WTC11 (cell line): Measurements from ENCODE around the gene TDRKH. TPM values are rescaled to one million over a fixed set of nuclear protein-coding genes. Genes with fewer than 3 reads are reported as not detected.

Experiments
- ATAC-seq: fragments of 200-7000 bp; cut with Tn5 transposase; 2 replicates; pipeline ENCODE4 v1.10.0; 2021; ENCODE audit warnings: mild to moderate bottlenecking, moderate library complexity
- CTCF ChIA-PET: fragments of 300-600 bp; sonication (Branson Sonifier 250); formaldehyde crosslinking; loops from one replicate; lab custom pipeline; 2021; ENCODE audit warnings: antibody characterized with exemption; lab: Charles Lee
- POLR2A ChIA-PET: fragments of 350-600 bp; sonication (Branson Sonifier 250); formaldehyde crosslinking; loops from one replicate; lab custom pipeline; 2021; ENCODE audit warnings: antibody characterized with exemption; lab: Charles Lee
- DNase-seq: peaks from one replicate; pipeline ENCODE4 v3.0.0; 2021; ENCODE audit warnings: low spot score
- H3K27ac Mint-ChIP-seq: 2 replicates; pipeline ENCODE4 v1.8.0; 2021; ENCODE audit warnings: mixed read lengths
- H3K27me3 Mint-ChIP-seq: 2 replicates; pipeline ENCODE4 v1.8.0; 2021; ENCODE audit warnings: low read depth, mild to moderate bottlenecking, moderate library complexity, mixed read lengths
- H3K36me3 Mint-ChIP-seq: 2 replicates; pipeline ENCODE4 v1.8.0; 2021; ENCODE audit warnings: mixed read lengths
- H3K4me1 Mint-ChIP-seq: 2 replicates; pipeline ENCODE4 v1.8.0; 2022; ENCODE audit warnings: mixed read lengths
- H3K4me3 Mint-ChIP-seq: 2 replicates; pipeline ENCODE4 v1.8.0; 2021; ENCODE audit warnings: mild to moderate bottlenecking, moderate library complexity, mixed read lengths
- H3K9me3 Mint-ChIP-seq: 2 replicates; pipeline ENCODE4 v1.8.0; 2021; ENCODE audit warnings: mixed read lengths
- ATF1 ChIP-seq: sonication (generic); formaldehyde crosslinking; IDR thresholded peaks from 2 replicates; pipeline ENCODE4 v1.8.1; 2023; ENCODE audit warnings: mild to moderate bottlenecking, moderate library complexity, missing genetic modification reagents
- ATF2 ChIP-seq: sonication (generic); formaldehyde crosslinking; IDR thresholded peaks from 2 replicates; pipeline ENCODE4 v1.8.1; 2022; ENCODE audit warnings: low read depth, missing genetic modification reagents, borderline replicate concordance
- CREB1 ChIP-seq: sonication (generic); formaldehyde crosslinking; IDR thresholded peaks from 2 replicates; pipeline ENCODE4 v1.8.0; 2023; ENCODE audit warnings: mild to moderate bottlenecking, missing genetic modification reagents
- E2F4 ChIP-seq: sonication (generic); formaldehyde crosslinking; IDR thresholded peaks from 2 replicates; pipeline ENCODE4 v1.8.1; 2022; ENCODE audit warnings: low read depth, mild to moderate bottlenecking, moderate library complexity, missing genetic modification reagents, borderline replicate concordance
- EMX1 ChIP-seq: fragments of 250-450 bp; sonication (Bioruptor Pico); IDR thresholded peaks from 2 replicates; pipeline ENCODE4 v1.8.0; 2021; ENCODE audit warnings: mild to moderate bottlenecking
- FOXK1 ChIP-seq: sonication (generic); formaldehyde crosslinking; IDR thresholded peaks from 2 replicates; pipeline ENCODE4 v1.8.0; 2022; ENCODE audit warnings: mild to moderate bottlenecking, moderate library complexity, missing genetic modification reagents
- FOXP1 ChIP-seq: sonication (generic); formaldehyde crosslinking; IDR thresholded peaks from 2 replicates; pipeline ENCODE4 v1.8.0; 2022; ENCODE audit warnings: missing genetic modification reagents, mild to moderate bottlenecking, moderate library complexity, borderline replicate concordance
- GTF2I ChIP-seq: fragments of 250-450 bp; sonication (Bioruptor Pico); conservative IDR thresholded peaks from 2 replicates; pipeline ENCODE4 v1.4.0; 2021; ENCODE audit warnings: mild to moderate bottlenecking
- IRF2 ChIP-seq: sonication (generic); formaldehyde crosslinking; IDR thresholded peaks from 2 replicates; pipeline ENCODE4 v1.8.0; 2022; ENCODE audit warnings: low read depth, missing genetic modification reagents, borderline replicate concordance
- KAT7 ChIP-seq: sonication (generic); formaldehyde crosslinking; IDR thresholded peaks from 2 replicates; pipeline ENCODE4 v1.8.1; 2023; ENCODE audit warnings: missing genetic modification reagents, mild to moderate bottlenecking, borderline replicate concordance
- MYBL2 ChIP-seq: sonication (generic); formaldehyde crosslinking; IDR thresholded peaks from 2 replicates; pipeline ENCODE4 v1.8.1; 2023; ENCODE audit warnings: mild to moderate bottlenecking, moderate library complexity, missing genetic modification reagents
- NFATC4 ChIP-seq: fragments of 250-450 bp; sonication (Bioruptor Pico); IDR thresholded peaks from 2 replicates; pipeline ENCODE4 v1.9.0; 2021; ENCODE audit warnings: mild to moderate bottlenecking
- NFYB ChIP-seq: sonication (generic); formaldehyde crosslinking; conservative IDR thresholded peaks from 2 replicates; pipeline ENCODE4 v1.8.0; 2022; ENCODE audit warnings: low read depth, missing genetic modification reagents
- PREB ChIP-seq: sonication (generic); formaldehyde crosslinking; IDR thresholded peaks from 2 replicates; pipeline ENCODE4 v1.8.1; 2022; ENCODE audit warnings: mild to moderate bottlenecking, missing genetic modification reagents, moderate library complexity, borderline replicate concordance
- PRRX2 ChIP-seq: fragments of 250-450 bp; sonication (Bioruptor Pico); IDR thresholded peaks from 2 replicates; pipeline ENCODE4 v1.8.0; 2021; ENCODE audit warnings: mild to moderate bottlenecking
- RELA ChIP-seq: sonication (generic); formaldehyde crosslinking; IDR thresholded peaks from 2 replicates; pipeline ENCODE4 v1.8.1; 2022; ENCODE audit warnings: missing genetic modification reagents, mild to moderate bottlenecking, borderline replicate concordance
- RORB ChIP-seq: fragments of 250-450 bp; sonication (Bioruptor Pico); IDR thresholded peaks from 2 replicates; pipeline ENCODE4 v1.9.0; 2021; ENCODE audit warnings: mild to moderate bottlenecking
- TEAD1 ChIP-seq: sonication (generic); formaldehyde crosslinking; IDR thresholded peaks from 2 replicates; pipeline ENCODE4 v1.8.0; 2022; ENCODE audit warnings: mild to moderate bottlenecking, missing genetic modification reagents
- TEAD4 ChIP-seq: sonication (generic); formaldehyde crosslinking; IDR thresholded peaks from 2 replicates; pipeline ENCODE4 v1.8.0; 2022; ENCODE audit warnings: mild to moderate bottlenecking, missing genetic modification reagents
- ZNF121 ChIP-seq: sonication (generic); formaldehyde crosslinking; IDR thresholded peaks from 2 replicates; pipeline ENCODE4 v1.8.0; 2023; ENCODE audit warnings: missing genetic modification reagents
- ZNF232 ChIP-seq: sonication (generic); formaldehyde crosslinking; IDR thresholded peaks from 2 replicates; pipeline ENCODE4 v1.8.0; 2022; ENCODE audit warnings: mild to moderate bottlenecking, missing genetic modification reagents
- ZNF317 ChIP-seq: sonication (generic); formaldehyde crosslinking; IDR thresholded peaks from 2 replicates; pipeline ENCODE4 v1.8.1; 2023; ENCODE audit warnings: low read depth, mild to moderate bottlenecking, moderate library complexity, missing genetic modification reagents, borderline replicate concordance
- ZNF671 ChIP-seq: fragments of 250-450 bp; sonication (Bioruptor Pico); IDR thresholded peaks from 2 replicates; pipeline ENCODE4 v1.8.0; 2021; ENCODE audit warnings: mild to moderate bottlenecking
- total RNA-seq: library from RNA; stranded (reverse); gene quantifications from 3 replicates; pipeline ENCODE4 v1.2.3, GENCODE V29; 2021

TDRKH gene
- total RNA-seq, 1 experiment from 2014 or later: 21.8 TPM

GRCh38 chr1:151801846-151802245 lies 11.5 kb upstream of the TDRKH start:
- POLR2A ChIA-PET: interaction anchor here (1.5 kb wide), 1 partner anchor 39 kb away, joined by 3 read pairs; no protein-coding TSS in a partner anchor
- no peaks in the 10 kb centered on the region for H3K9me3 Mint-ChIP-seq

GRCh38 chr1:151801310-151801820 lies 11.1 kb upstream of the TDRKH start:
- ChIA-PET POLR2A (no interaction called here), CTCF (interaction anchor here (1.0 to 1.5 kb wide), 2 partner anchors 9 to 233 kb away, joined by 3 read pairs; no protein-coding TSS in a partner anchor)
- Mint-ChIP-seq H3K4me3 (no peak overlapping the region), H3K36me3 (no peaks in the 10 kb centered on the region), H3K27me3 (peaks cover 6% of the 10 kb centered on the region), H3K27ac (no peak overlapping the region), H3K9me3 (no peaks in the 10 kb centered on the region), H3K4me1 (peaks cover 14% of the 10 kb centered on the region)
- no peak for DNase-seq
- TF ChIP-seq IRF2 (CRISPR knock-in tag): no peak
- TF ChIP-seq RORB (CRISPR knock-in tag): no peak
- no peak for TF ChIP-seq FOXP1 (CRISPR knock-in tag)
- no peak for TF ChIP-seq NFYB (CRISPR knock-in tag)
- TF ChIP-seq KAT7 (CRISPR knock-in tag): no peak
- no peak for TF ChIP-seq ZNF121 (CRISPR knock-in tag)
- no peak for TF ChIP-seq GTF2I (CRISPR knock-in tag)
- no peak for TF ChIP-seq FOXK1 (CRISPR knock-in tag)
- TF ChIP-seq TEAD1 (CRISPR knock-in tag): no peak
- no peak for TF ChIP-seq ZNF232 (CRISPR knock-in tag)
- TF ChIP-seq MYBL2 (CRISPR knock-in tag): no peak
- TF ChIP-seq RELA (CRISPR knock-in tag): no peak
- no peak for TF ChIP-seq EMX1 (CRISPR knock-in tag)
- no peak for TF ChIP-seq ZNF317 (CRISPR knock-in tag)
- TF ChIP-seq E2F4 (CRISPR knock-in tag): no peak
- TF ChIP-seq PRRX2 (CRISPR knock-in tag): no peak
- ATAC-seq: no peak

More at GRCh38 chr1:151801846-151802245, 11.5 kb upstream of the TDRKH start:
- CTCF ChIA-PET: interaction anchor here (1.0 to 1.5 kb wide), 2 partner anchors 9 to 233 kb away, joined by 3 read pairs; no protein-coding TSS in a partner anchor
- TF ChIP-seq FOXK1 (CRISPR knock-in tag): no peak
- no peak for TF ChIP-seq PREB (CRISPR knock-in tag)
- TF ChIP-seq ATF1 (CRISPR knock-in tag): no peak
- TF ChIP-seq CREB1: no peak
- no peak for TF ChIP-seq NFATC4 (CRISPR knock-in tag)
- no peak for TF ChIP-seq TEAD4 (CRISPR knock-in tag)
- no peak for TF ChIP-seq ATF2
- TF ChIP-seq ZNF671 (CRISPR knock-in tag): no peak
- DNase-seq: no peak
- Mint-ChIP-seq H3K36me3 (no peaks in the 10 kb centered on the region), H3K4me1 (peaks cover 14% of the 10 kb centered on the region), H3K4me3 (no peak overlapping the region), H3K27me3 (peaks cover 6% of the 10 kb centered on the region), H3K27ac (no peak overlapping the region)
- ATAC-seq: no peak
